GM19324 (cell line): ENCODE data around the gene RTP3.
A peak's percentile ranks its signal among the peaks of the same experiment; 100 is the strongest.

Experiments
- ATAC-seq: cut with Tn5 transposase; IDR thresholded peaks from one replicate; pipeline ENCODE4 v1.9.1; 2021; ENCODE audit warnings: mild to moderate bottlenecking, moderate library complexity; ENCODE audit not compliant: unreplicated experiment, low FRiP score

The RTP3 gene

DNA sequence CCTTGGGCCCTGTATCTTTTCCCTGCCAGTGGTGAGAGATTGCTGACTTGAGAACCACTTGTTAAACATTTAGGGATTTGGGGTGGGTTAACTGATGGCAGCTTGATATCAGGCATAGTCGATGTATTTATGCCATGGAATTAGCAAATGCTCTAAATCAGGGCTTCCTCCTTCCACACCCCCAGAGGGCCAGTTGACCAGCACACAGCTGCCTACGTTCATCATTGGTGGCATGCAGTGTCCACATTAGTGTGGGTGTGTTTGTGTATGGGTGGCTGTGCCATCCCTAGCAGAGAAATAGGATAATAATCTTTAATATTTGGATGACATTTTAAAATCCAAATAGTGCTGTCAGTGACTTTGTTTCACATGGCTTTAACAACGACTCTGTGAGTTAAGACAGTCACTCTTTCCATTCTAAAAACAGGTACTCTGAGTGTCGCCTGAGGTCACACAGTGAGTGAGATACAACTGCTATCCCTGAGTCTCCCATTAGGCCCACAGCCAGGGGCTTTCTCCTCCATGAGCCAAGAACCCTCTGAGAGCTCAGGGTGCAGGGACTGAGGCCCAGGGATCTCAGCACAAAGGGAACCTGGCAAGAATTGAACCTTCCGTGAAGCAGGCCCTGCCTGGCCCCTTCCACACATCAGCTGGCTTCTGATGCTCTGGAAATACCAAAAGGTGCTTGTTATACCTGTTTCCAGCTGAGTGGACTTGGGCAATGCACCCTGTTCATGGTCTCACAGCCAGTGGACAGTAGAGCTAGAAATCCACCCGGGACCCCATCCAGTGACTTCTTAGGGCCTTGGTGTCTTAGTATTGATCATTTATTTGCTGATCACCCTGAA is 28.8 kb upstream of the RTP3 start:
- no peak for ATAC-seq

DNA sequence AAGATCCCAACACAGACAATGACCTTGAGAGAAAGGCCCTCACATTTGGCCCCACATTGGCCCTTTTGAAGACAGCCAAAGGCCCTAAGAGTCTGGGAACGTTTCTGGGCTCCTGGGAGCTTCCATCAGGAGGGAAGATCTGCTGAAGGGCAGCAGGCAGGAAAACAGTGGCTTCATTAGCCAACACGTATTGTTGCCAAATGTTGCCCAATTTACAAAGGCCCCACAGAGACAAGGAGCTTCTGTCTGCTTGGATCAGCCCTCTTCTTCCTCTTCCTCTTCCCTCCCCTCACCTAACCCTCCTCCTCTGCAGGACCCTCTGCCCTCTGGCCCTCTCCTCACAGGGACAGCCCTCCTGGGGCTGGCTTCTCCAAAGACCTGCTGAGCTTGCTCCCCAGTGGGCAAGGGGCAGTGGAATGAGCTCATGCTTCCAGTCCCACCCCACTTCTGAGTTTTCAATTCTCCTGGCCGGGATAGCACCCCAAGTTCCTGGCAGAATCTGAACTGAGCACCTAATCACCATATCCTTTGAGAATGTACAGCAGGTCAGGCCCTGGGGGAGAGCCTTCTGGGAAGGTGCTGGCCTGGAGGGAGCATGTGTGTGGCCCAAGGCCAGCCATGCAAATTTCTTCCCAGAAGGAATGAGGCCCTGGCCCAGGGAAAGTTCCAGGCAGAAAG is 28.0 kb upstream of the RTP3 start:
- ATAC-seq, result no peak

DNA sequence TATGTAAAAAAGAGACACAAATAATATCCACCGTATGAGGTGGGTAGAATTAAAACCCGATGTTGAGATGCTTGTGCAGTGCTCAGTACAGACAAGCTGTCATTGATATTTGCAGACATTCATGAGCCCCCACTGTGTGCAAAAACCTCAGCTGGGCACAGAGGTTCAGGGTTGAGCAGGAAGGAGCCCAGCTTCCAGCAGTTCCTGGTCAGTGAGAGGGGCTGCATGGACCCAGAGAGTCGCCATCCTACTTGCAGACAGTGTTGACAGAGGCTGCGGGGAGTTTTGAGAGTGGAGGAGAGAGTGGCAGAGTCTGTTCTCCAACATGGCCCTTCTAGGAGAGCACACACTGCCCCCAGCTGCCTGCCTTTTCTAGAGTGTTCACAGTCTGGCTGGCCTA is 26.9 kb upstream of the RTP3 start:
- no peak for ATAC-seq

DNA sequence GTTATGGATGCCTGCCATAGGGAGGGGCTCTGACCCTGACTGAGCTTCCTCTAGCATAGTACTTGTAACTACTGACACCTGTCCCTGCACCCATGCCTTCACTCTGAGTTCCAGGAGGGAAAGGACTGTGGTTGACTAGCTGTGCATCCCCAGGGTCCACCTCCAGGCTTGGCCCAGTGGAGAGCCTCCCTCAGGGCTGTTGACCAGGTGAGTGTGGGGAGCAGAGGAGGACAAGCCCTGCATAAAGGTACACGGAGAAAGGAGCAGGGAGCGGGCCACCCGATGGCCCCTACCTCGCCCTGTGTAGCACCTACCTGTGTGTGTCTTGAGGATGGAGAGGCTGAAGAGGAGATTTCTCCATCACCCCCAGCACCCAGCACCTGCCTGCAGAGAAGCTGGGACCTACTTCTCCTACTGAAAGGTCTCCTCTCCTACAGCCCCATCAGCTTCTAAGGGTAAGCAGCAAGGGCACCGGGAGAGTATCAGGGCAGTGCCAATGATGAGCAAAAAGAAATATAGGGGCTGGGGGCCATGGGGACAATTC is 26.3 kb upstream of the RTP3 start:
- no peak for ATAC-seq

DNA sequence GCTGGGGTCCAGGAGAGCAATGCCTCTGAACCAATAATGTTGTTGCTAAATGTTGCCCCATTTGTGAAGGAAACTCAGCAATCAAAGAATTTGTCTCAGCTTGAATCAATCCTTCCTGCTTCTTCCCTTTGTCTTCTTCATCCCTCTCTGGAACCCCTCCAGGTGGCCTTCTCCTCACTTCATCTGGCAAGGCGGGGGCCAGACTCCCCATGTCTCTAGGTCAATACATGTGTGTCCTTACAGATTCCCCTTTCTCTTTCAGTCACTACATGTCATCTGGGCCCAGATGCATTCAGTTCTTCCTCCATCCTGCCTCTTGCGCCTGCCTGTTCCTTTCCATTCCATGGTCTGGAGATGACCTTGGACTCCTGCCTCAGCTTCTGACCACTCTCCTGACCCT is 25.0 kb upstream of the RTP3 start:
- ATAC-seq, result no peak

DNA sequence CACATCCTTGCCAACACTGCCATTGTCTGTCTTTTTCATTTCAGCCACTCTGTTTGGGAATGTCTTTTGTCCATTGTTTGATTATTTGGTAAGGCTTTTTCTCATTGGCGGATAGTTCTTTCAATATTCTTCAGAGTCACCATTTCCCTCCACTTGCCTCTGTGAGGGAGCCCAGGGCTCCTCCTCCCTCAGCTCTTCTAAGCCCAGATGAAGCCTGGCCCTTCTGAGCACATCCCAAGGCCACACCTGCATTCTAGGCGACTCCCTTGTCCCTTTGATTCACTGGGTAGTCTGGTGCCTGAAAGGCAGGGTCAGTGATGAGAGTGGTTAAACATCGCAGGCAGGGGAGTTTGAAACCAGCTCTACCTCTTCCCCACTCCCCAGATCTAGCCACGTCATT is 20.6 kb upstream of the RTP3 start:
- no peak for ATAC-seq

DNA sequence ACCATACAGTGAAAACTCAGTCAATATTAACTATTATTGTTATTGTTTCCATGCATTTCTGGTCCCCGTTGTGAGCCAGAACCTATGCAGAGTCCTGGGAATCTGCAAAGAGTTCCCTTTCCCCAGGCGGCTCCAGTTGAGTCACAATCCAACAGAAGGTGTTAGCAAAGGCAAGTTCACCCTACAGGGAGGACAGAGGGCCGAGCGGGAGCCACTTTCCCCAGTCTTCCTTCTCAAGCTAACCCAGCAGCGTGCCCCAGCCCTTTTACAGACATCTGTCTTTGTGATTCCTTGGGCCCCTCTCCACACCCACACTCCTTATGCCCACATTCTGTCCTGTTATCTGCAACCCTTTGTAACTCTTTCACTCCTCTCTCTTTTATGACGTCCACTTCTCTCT is 20.0 kb upstream of the RTP3 start:
- no peak for ATAC-seq

DNA sequence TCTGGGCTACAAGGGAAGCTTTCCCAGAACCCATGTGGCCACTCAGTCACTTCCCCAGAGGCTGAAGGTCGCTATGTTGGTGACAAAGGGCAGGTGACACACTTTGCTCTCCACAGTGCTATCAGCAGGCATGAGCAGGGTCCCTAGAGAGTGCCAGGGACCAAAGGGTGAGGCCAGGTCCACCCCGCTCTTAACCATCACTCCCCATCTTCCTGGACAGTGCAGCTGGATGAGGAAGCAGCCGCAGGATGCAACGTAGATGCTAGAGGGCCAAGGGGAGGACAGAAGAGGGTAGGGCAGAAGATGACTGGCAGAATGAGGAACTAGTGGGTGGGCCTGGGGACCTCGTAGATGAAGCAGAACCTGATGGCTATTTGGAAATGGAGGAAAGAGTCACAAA is 19.4 kb upstream of the RTP3 start:
- no peak for ATAC-seq

DNA sequence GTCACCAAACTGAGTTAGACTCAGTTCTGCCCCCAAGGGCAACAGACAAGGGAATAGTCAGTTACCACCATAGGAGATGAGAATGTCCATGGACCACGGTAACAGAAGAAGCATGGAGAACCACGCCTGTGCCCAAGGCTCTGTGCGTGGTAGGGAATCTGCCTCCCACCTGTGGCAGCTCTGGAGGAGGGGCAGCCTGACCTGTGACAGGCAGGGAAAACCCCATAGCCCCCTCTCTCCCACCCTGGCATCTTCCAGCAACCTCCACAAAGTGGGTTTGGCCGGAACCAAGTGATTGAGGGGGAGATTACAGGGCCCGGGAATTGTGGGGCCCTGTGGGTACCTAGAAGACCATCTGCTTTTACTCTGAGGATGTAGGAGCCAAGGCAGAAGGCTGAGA is 18.8 kb upstream of the RTP3 start:
- no peak for ATAC-seq

DNA sequence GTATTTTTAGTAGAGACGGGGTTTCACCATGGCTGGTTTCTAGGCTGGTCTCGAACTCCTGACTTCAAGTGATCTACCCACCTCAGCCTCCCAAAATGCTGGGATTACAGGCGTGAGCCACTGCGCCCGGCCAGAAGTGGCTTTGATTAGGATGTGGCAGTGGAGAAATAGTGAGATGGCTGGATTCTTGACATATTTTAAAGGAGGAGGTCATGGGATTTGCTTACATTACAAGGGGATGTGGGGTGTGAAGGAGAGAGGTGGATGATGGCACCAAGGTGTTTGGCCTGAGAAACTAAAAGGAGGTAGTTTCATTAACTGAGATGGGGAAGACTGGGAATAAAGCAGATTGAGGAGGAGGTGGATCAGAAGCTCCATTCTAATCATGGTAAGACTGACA is 18.1 kb upstream of the RTP3 start:
- no peak for ATAC-seq

DNA sequence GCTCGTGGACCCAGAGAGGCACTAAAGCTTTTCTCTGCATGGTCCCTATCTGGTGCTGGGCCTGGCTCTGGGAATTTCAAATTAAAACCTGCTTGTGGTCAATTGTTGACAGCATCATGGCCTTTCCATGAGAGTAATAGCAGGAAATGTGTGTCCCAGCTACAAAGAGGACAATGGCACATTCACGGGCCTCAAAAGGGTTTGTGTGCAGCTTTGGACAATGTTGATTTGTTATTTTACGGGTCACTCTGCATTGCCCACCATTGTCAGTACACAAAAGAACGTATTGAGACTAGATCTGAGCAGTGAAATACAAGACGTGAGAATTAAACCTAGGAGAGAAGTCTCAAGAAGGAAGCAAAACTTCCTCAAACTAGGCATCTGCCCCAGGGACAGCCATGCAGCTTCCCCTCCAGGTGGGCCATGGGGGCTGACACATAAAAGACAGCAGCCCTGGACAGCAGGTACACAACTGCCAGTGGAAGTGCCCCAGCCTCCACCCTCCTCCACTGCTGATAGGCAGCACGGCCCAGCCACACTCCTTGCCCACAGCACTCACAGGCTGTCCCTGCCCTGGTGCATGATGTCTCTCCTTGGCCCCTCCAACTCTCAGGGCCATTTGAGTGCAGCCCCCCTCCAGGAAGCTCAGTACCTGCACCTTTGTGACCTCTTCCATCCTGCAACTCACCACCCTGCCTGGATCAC is 17.1 kb upstream of the RTP3 start:
- no peak for ATAC-seq

DNA sequence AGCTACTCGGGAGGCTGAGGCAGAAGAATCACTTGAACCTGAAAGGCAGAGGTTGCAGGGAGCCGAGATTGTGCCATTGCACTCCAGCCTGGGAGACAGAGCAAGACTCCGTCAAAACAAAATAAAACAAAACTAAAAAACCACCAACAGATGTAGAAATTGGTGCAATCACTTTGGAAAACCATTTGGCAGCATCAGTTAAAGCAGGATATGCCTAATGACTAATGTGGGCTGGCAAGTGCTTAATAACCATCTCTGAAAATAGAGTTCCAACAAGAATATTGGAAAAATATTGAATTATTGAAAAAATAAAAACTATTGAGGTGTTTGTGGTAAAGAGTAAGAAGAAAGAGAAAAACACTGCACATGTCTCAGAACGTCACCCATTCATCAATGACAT is 16.1 kb upstream of the RTP3 start:
- no peak for ATAC-seq

DNA sequence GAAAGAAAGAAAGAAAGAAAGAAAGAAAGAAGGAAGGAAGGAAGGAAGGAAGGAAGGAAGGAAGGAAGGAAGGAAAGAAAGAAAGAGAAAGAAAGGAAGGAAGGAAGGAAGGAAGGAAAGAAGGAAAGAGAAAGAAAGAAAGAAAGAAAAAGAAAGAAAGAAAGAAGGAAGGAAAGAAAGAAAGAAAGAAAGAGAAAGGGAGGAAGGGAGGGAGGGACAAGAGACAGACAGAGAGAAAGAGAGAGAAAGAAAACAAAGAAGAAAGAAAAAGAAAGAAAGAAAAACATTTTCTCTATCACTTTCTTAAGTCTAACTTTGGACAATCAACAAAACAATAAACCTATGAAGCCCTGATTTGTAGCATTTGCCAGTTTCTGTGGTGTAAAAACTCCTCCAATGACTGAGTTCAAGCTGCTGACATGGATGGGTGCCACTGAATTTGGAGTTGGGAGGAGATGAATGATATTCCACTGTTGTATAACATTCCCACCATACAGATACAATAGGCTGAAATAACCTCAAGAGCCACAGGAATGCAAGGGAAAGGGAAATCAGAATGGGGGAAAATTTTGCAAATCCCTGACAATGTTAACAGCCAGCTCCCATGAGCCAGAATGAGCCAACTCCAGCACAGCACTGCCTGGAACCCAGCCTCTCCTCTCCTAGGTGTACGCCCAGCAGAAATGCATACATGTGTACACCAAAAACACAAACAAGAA is 15.0 kb upstream of the RTP3 start:
- no peak for ATAC-seq

DNA sequence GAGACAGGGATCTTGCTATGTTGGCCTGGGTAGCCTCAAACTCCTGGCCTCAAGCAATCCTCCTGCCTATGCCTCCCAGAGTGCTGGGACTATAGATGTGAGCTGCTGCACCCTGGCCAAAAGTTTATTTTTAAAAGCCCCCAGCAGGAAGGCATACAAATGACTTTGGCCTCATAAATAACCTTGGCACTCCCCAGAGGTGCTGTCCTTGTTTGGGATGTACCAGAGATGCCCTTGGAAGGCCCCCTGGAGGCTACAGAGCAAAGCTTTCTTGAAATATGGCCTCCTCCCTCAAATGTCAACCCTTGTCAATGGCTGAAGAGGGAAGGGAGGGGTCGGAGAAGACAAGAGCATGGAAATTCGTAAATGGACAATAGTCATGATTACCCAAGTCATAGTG is 14.0 kb upstream of the RTP3 start:
- no peak for ATAC-seq

DNA sequence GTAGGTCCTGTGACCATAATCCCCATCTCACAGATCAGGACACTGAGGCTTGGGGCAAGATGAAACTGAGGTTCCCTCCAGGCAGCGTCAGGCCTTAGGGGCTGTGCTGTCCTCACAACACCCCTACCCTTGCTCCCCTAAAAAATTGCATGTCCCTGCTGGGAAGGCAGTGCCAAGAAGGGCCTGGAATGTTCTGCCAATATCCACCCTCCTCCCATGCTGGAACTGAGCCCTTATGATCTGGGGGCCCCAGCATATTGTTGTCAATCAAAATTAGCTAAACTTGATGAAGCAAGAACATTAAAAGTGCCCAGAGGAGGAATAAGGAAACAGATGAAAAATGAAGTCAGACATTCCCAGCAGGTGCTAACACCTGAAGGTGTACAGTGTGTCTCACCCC is 13.4 kb upstream of the RTP3 start:
- ATAC-seq, result no peak

DNA sequence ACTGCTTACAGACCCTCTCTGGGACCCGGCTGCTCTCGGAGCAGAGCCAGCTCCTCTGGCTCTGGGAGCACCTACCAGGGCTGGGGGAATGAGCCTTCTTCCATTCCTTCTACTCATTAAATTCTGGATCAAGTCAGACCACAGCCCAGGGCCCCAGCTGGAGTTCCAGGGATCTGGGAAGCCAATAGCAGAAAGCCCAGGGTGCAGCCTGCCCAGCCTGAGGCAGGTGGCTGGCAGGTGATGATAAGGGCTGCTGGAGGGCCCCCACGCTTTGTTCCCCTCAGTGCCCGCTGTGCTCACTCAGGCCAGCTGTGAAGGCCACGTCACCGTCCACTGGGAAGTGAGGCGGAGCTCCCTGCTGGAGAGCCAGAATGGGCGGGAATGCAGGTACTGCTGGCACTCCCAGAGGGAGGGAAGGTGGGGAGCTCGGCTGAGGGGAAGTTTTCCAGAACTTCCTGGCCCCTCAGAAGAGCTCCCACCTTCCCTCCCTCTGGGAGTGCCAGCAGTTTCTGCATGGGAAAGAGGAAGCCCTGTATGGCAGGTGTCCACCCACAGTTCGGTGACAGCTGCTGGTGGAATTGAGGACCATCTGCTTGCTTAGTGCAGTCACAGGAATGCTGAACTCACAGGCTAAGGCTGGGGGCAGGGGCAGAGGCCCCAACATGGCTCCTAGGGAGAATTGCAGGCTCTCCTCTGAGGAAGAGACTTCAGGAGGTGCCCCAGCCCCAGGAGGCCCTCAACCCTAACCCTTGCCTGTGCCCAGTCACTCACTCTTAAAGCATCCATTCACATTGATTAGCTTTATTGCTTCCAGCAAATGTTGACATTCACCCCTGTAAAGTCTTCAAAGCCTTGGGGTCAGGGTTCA is 12.6 kb upstream of the RTP3 start:
- ATAC-seq, result no peak

DNA sequence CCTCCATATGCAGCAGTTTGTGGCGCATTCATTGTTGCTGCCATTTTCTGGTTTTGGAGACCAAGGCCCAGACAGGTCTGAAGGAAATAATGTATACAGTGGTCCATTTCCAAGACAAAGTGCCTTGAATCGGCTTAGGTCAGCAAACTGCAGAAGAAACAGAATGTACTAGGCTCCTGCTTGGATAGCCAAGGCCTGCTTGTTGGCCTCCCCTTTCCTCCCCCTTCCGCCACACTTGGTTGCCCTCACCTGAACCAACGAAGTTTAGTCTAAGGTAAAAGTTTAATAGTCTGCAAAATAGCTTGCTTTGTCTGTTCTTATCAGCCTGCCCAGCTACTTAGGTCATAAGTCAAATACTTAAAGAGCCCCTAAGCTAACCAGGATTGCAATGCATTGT is 12.0 kb upstream of the RTP3 start:
- ATAC-seq, result no peak

DNA sequence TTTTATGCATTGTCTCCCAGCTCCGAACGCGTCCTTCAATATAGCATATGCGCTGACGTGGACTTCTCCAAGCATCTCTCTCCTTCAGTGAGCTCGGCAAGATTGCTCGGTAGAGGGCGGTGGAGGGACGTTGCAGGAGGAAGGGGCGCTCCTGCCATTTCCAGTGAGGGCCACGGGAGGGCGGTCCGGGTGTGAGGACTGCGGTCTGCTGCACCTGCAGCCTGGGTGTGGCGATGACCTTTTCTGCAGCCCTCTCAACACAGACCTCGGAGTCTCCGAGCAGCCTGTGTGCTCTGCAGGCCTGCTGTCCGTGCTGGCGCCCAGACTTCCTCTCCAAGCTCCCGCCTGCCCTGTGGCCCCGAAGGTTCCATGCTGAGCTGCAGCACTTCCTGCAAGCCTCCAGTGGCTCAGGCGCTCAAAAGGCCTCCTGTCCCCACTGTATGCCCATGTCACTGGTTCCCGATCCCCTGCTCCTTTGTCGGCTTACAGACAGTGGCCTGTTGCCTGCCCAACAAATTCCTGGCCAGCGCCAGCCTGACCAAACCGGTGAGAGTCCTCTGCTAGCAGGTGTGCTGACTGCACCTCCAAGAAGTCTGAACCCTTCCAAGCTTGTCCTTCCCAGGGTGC is 8.9 kb upstream of the RTP3 start:
- ATAC-seq, result peak; percentile 88

DNA sequence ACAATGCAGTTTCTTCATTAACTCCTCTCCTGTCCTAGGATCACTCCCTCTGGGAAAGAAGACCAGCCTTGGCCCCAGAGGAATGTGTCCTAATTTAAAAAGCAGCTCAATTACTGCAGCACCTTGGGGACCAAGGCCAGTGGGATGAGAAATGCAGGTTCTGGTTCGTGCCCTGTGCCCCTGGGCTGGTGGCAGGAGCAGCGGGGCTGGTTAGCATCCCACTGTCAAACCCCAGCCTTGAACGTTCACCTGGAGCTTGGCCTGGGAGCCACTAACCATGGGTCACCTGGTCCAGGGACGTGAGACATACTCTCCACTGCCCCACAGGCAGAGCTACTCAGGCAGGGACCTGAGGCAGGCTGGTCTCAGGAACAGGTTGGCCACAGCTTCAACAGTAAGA is 8.4 kb upstream of the RTP3 start:
- no peak for ATAC-seq
